ENCODE measurements around the gene KAZN. TPM values are rescaled to one million over a fixed set of nuclear protein-coding genes. Genes with fewer than 3 reads are reported as not detected.

KAZN gene
- total RNA-seq, 1 experiment from 2014 or later: 2.4 TPM

DNA sequence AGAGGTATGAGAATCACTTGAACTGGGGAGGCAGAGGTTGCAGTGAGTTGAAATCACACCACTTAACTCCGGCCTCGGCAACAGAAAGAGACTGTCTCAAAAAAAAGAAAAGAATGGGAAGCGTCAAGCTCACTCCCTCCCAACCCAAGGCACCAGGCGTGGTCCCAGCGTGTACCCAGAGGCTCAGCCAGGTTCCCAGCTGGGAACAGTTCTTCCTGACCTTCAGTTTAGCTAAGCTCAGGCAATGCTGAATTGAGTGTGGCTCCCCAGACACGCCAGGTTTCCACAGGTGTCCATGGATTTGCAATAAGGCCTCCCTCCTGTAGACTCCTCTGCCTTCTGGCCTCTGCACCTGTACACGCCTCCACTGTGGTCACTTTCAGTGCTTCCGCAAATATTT, 414.3 kb downstream of the KAZN start:
- H3K4me1 Mint-ChIP-seq (ENCODE audit: low read depth, unreplicated experiment): no peaks in the 10 kb centered on the region
- TF ChIP-seq, protein P1, sequence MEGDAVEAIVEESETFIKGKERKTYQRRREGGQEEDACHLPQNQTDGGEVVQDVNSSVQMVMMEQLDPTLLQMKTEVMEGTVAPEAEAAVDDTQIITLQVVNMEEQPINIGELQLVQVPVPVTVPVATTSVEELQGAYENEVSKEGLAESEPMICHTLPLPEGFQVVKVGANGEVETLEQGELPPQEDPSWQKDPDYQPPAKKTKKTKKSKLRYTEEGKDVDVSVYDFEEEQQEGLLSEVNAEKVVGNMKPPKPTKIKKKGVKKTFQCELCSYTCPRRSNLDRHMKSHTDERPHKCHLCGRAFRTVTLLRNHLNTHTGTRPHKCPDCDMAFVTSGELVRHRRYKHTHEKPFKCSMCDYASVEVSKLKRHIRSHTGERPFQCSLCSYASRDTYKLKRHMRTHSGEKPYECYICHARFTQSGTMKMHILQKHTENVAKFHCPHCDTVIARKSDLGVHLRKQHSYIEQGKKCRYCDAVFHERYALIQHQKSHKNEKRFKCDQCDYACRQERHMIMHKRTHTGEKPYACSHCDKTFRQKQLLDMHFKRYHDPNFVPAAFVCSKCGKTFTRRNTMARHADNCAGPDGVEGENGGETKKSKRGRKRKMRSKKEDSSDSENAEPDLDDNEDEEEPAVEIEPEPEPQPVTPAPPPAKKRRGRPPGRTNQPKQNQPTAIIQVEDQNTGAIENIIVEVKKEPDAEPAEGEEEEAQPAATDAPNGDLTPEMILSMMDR (IDR thresholded peaks at IDR 0.05; ENCODE audit: insufficient read depth in 1 of 2, low read depth in 1 of 2, low read length in 1 of 2, severe bottlenecking in 1 of 2, unreplicated experiment in 1 of 2): no peak
- POLR2A ChIA-PET: no interaction called here
- no peak overlapping the region for H3K4me3 ChIP-seq (ENCODE audit: low read depth, low read length)
- no peak overlapping the region for H3K4me3 Mint-ChIP-seq (ENCODE audit: unreplicated experiment)
- BruUV-seq (replicated peaks): no TSS peak
- H3K9me3 Mint-ChIP-seq (ENCODE audit: unreplicated experiment): no peaks in the 10 kb centered on the region
- H3K4me1 ChIP-seq: peaks cover 4% of the 10 kb centered on the region; the same call in 1 of the 2 replicates
- H3K27me3 ChIP-seq (replicated peaks; ENCODE audit: control insufficient read depth, insufficient read depth, low read length): no peaks in the 10 kb centered on the region
- DNase-seq: no peak
- no peak overlapping the region for H3K27ac Mint-ChIP-seq (ENCODE audit: unreplicated experiment)
- CTCF ChIA-PET: no interaction called here
- H3K36me3 Mint-ChIP-seq (ENCODE audit: insufficient read depth, unreplicated experiment): no peaks in the 10 kb centered on the region
- H3K27me3 Mint-ChIP-seq (ENCODE audit: insufficient read depth, unreplicated experiment): no peaks in the 10 kb centered on the region
- no peaks in the 10 kb centered on the region for H3K36me3 ChIP-seq (ENCODE audit: control insufficient read depth, insufficient read depth, low read length)
- H3K9me3 ChIP-seq: no peaks in the 10 kb centered on the region
- intact Hi-C loops (cut with micrococcal nuclease; ENCODE audit: unreplicated experiment): no loop called here

DNA sequence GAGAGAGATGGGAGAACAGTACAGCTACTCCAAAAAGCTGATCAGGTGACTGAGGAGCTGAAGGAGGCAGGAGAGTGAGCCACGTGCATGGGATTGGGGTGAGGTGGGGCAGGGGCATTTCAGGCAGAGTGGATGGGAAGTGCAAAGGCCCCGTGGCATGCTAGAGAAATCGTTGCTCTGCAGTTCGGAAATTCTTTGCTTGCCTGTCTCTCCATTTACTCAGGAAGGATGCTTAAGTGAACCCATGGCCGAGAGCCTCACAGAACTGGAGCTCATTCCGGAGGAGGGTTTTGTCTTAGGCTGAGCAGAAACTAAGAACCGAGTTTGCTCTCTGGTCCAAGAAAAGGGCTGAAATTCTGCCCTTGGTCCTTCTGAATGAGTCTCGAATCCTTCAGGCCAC, 415.3 kb downstream of the KAZN start:
- no peaks in the 10 kb centered on the region for H3K36me3 ChIP-seq (ENCODE audit: control insufficient read depth, insufficient read depth, low read length)
- no peak overlapping the region for H3K4me3 ChIP-seq (ENCODE audit: low read depth, low read length)
- intact Hi-C loops (cut with micrococcal nuclease; ENCODE audit: unreplicated experiment): no loop called here
- TF ChIP-seq, protein P1 (IDR thresholded peaks at IDR 0.05; ENCODE audit: insufficient read depth in 1 of 2, low read depth in 1 of 2, low read length in 1 of 2, severe bottlenecking in 1 of 2, unreplicated experiment in 1 of 2): no peak
- ChIA-PET POLR2A (no interaction called here), CTCF (no interaction called here)
- BruUV-seq (replicated peaks): no TSS peak
- no peak for DNase-seq
- no peaks in the 10 kb centered on the region for H3K27me3 ChIP-seq (replicated peaks; ENCODE audit: control insufficient read depth, insufficient read depth, low read length)
- Mint-ChIP-seq H3K27me3 (ENCODE audit: insufficient read depth, unreplicated experiment) (no peaks in the 10 kb centered on the region), H3K36me3 (ENCODE audit: insufficient read depth, unreplicated experiment) (no peaks in the 10 kb centered on the region), H3K4me1 (ENCODE audit: low read depth, unreplicated experiment) (no peaks in the 10 kb centered on the region), H3K9me3 (ENCODE audit: unreplicated experiment) (no peaks in the 10 kb centered on the region), H3K27ac (ENCODE audit: unreplicated experiment) (no peak overlapping the region), H3K4me3 (ENCODE audit: unreplicated experiment) (no peak overlapping the region)
- peaks cover 4% of the 10 kb centered on the region; the same call in 1 of the 2 replicates for H3K4me1 ChIP-seq
- no peaks in the 10 kb centered on the region for H3K9me3 ChIP-seq

DNA sequence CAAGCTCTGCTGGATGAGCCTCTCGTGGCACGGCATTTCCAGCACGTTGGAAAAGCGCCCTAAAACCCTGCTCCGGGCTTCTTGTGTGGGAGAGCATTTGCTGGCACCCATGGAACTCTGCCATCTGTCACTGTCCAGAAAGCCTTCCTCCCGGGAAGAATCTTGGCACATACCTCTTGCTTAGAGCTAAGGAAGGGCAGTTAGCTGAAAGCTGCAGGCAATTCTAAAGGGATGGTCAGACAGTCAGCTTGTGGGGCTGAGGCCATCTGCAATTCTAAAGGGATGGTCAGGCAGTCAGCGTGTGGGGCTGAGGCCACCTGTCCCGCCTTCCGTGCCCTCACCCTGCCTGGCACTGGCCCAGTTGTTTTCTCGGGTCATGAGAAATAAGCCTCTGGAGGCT, 416.0 kb downstream of the KAZN start:
- Mint-ChIP-seq H3K36me3 (ENCODE audit: insufficient read depth, unreplicated experiment) (no peaks in the 10 kb centered on the region), H3K27ac (ENCODE audit: unreplicated experiment) (no peak overlapping the region), H3K4me3 (ENCODE audit: unreplicated experiment) (no peak overlapping the region), H3K27me3 (ENCODE audit: insufficient read depth, unreplicated experiment) (no peaks in the 10 kb centered on the region), H3K9me3 (ENCODE audit: unreplicated experiment) (no peaks in the 10 kb centered on the region), H3K4me1 (ENCODE audit: low read depth, unreplicated experiment) (no peaks in the 10 kb centered on the region)
- H3K36me3 ChIP-seq (ENCODE audit: control insufficient read depth, insufficient read depth, low read length): no peaks in the 10 kb centered on the region
- H3K4me3 ChIP-seq (ENCODE audit: low read depth, low read length): no peak overlapping the region
- intact Hi-C loops (cut with micrococcal nuclease; ENCODE audit: unreplicated experiment): no loop called here
- BruUV-seq (replicated peaks): no TSS peak
- POLR2A ChIA-PET: no interaction called here
- TF ChIP-seq, protein P1 (IDR thresholded peaks at IDR 0.05; ENCODE audit: insufficient read depth in 1 of 2, low read depth in 1 of 2, low read length in 1 of 2, severe bottlenecking in 1 of 2, unreplicated experiment in 1 of 2): no peak
- no peak for DNase-seq
- CTCF ChIA-PET: no interaction called here
- H3K27me3 ChIP-seq (replicated peaks; ENCODE audit: control insufficient read depth, insufficient read depth, low read length): no peaks in the 10 kb centered on the region
- H3K9me3 ChIP-seq: no peaks in the 10 kb centered on the region
- peaks cover 4% of the 10 kb centered on the region; the same call in 1 of the 2 replicates for H3K4me1 ChIP-seq

Data from Caco-2 (cell line).